UCSD-AML1 (cell line): ENCODE data around the gene INPPL1.

Experiments
- DNase-seq: peaks from one replicate; lab custom pipeline; 2025; ENCODE audit not compliant: unreplicated experiment; lab: John Stamatoyannopoulos, UW

INPPL1 gene

GRCh38 chr11:72209101-72209500 lies 15.5 kb upstream of the INPPL1 start:
- no peak for DNase-seq

- no peak for DNase-seq
Observed at GRCh38 chr11:72216638-72217037, 7.9 kb upstream of the INPPL1 start, which contains the start of gene FOLR2. FOLR2 (plus strand) TSS chr11:72216794; CDS start chr11:72218585, 1,791 bp downstream.

- DNase-seq: peak; percentile 51
Observed at GRCh38 chr11:72217841-72218240, 6.7 kb upstream of the INPPL1 start.

GRCh38 chr11:72218251-72218745 lies 6.3 kb upstream of the INPPL1 start:
- DNase-seq: no peak

GRCh38 chr11:72220696-72221363 lies 3.7 kb upstream of the INPPL1 start:
- no peak for DNase-seq

GRCh38 chr11:72221386-72222075 lies 3.0 kb upstream of the INPPL1 start:
- DNase-seq: peak; percentile 73

- no peak for DNase-seq
Observed at GRCh38 chr11:72222106-72222891, 2.3 kb upstream of the INPPL1 start.

GRCh38 chr11:72222907-72223614 lies 1.5 kb upstream of the INPPL1 start:
- DNase-seq: peak; percentile 98

GRCh38 chr11:72223615-72224563 lies 678 bp upstream of the INPPL1 start:
- peak; percentile 82 for DNase-seq

GRCh38 chr11:72225411-72225951 lies 914 bp downstream of the INPPL1 start:
- no peak for DNase-seq

GRCh38 chr11:72226701-72227100 lies 2.1 kb downstream of the INPPL1 start:
- no peak for DNase-seq

GRCh38 chr11:72227316-72228228 lies 3.0 kb downstream of the INPPL1 start:
- no peak for DNase-seq

- no peak for DNase-seq
Observed at GRCh38 chr11:72228229-72228843, 3.8 kb downstream of the INPPL1 start.

- DNase-seq: no peak
Observed at GRCh38 chr11:72228844-72229231, 4.3 kb downstream of the INPPL1 start.

- no peak for DNase-seq
Observed at GRCh38 chr11:72229336-72229924, 4.9 kb downstream of the INPPL1 start.

- no peak for DNase-seq
Observed at GRCh38 chr11:72229925-72230763, 5.6 kb downstream of the INPPL1 start.
